OCI-LY7 (cell line): ENCODE measurements around the gene TRIM29. TPM values are rescaled to one million over a fixed set of nuclear protein-coding genes. Genes with fewer than 3 reads are reported as not detected.

Experiments
- BruUV-seq: library from RNA; stranded (reverse); fragments of 400-500 nt; replicated peaks from 2 replicates; lab custom pipeline; 2021; lab: Mats Ljungman, UMichigan
- CTCF ChIA-PET: fragments of 300-600 bp; sonication (Branson Sonifier 250); formaldehyde crosslinking; loops from one replicate; lab custom pipeline; 2022; ENCODE audit warnings: antibody characterized with exemption; ENCODE audit not compliant: unreplicated experiment; lab: Charles Lee
- POLR2A ChIA-PET: fragments of 300-600 bp; sonication (Branson Sonifier 250); formaldehyde crosslinking; loops from one replicate; lab custom pipeline; 2022; ENCODE audit warnings: antibody characterized with exemption; lab: Charles Lee
- DNase-seq: peaks from one replicate; pipeline ENCODE4 v3.0.0-alpha.2; 2015; ENCODE audit warnings: low spot score
- H2AFZ ChIP-seq: fragments of 200-600 bp; sonication (generic), shearing (Covaris generic); 2 replicates; pipeline ENCODE4 v1.6.1; 2014; ENCODE audit warnings: mild to moderate bottlenecking, antibody characterized with exemption, low read length, moderate library complexity
- H3K27ac ChIP-seq: fragments of 200-600 bp; sonication (generic); 2 replicates; pipeline ENCODE4 v1.5.1; 2014; ENCODE audit warnings: mixed run types, low read depth, mild to moderate bottlenecking, moderate library complexity, low read length, inconsistent platforms; ENCODE audit not compliant: poor library complexity, severe bottlenecking
- H3K36me3 ChIP-seq: fragments of 200-600 bp; sonication (generic); 2 replicates; pipeline ENCODE4 v1.6.1; 2014; ENCODE audit warnings: mild to moderate bottlenecking, antibody characterized with exemption, low read length, moderate library complexity, mixed read lengths; ENCODE audit not compliant: insufficient read depth
- H3K4me1 ChIP-seq: fragments of 200-600 bp; sonication (generic); 2 replicates; pipeline ENCODE4 v1.5.1; 2014; ENCODE audit warnings: mild to moderate bottlenecking, low read length; ENCODE audit not compliant: insufficient read depth, poor library complexity, severe bottlenecking
- H3K4me2 ChIP-seq: fragments of 200-600 bp; sonication (generic); 2 replicates; pipeline ENCODE4 v1.6.1; 2014; ENCODE audit warnings: mild to moderate bottlenecking, low read length
- H3K4me3 ChIP-seq: fragments of 200-600 bp; sonication (generic); 2 replicates; pipeline ENCODE4 v1.5.1; 2014; ENCODE audit warnings: mild to moderate bottlenecking, low read depth, low read length; ENCODE audit not compliant: poor library complexity, severe bottlenecking
- H3K79me2 ChIP-seq: fragments of 200-600 bp; sonication (generic); 2 replicates; pipeline ENCODE4 v1.6.1; 2016; ENCODE audit warnings: low read depth, mild to moderate bottlenecking, low read length, moderate library complexity, mixed read lengths; ENCODE audit not compliant: insufficient read depth
- H3K9me2 ChIP-seq: fragments of 200-600 bp; sonication (generic); 2 replicates; pipeline ENCODE4 v1.6.1; 2016; ENCODE audit warnings: mild to moderate bottlenecking, low read length, mixed read lengths; ENCODE audit not compliant: insufficient read depth
- H3K9me3 ChIP-seq: fragments of 200-600 bp; sonication (generic); 2 replicates; pipeline ENCODE4 v1.6.1; 2014; ENCODE audit warnings: mild to moderate bottlenecking, mixed run types, low read length, mixed read lengths
- H4K20me1 ChIP-seq: fragments of 200-600 bp; sonication (generic); 2 replicates; pipeline ENCODE4 v1.6.1; 2014; ENCODE audit warnings: mild to moderate bottlenecking, antibody characterized with exemption, low read length, moderate library complexity, mixed read lengths; ENCODE audit not compliant: insufficient read depth
- CTCF ChIP-seq: fragments of 200-600 bp; sonication (generic); conservative IDR thresholded peaks from 2 replicates; pipeline ENCODE4 v1.5.1; 2014; ENCODE audit warnings: mild to moderate bottlenecking, antibody characterized with exemption, low read length, moderate library complexity, mixed read lengths
- EZH2phosphoT487 ChIP-seq: fragments of 200-600 bp; sonication (generic); IDR thresholded peaks from 2 replicates; pipeline ENCODE4 v1.6.1; 2018; ENCODE audit warnings: low read depth, borderline replicate concordance, mild to moderate bottlenecking, mixed run types, antibody characterized with exemption, low read length, moderate library complexity, mixed read lengths
- intact Hi-C: fragments of 100-400 bp; cut with micrococcal nuclease; formaldehyde crosslinking; loops from one replicate; pipeline ENCODE4 v1.10.0; 2022; ENCODE audit not compliant: unreplicated experiment
- total RNA-seq, 2 experiments: library from RNA; depleted of rRNA in 1 of 2; stranded (reverse); fragments of >200 nt in 1 of 2; shearing (Covaris generic) in 1 of 2; gene quantifications; 2 replicates each; pipeline ENCODE4 v1.2.3, GENCODE V29; 2014 to 2022

The TRIM29 gene
- total RNA-seq, 2 experiments from 2014 or later, result not detected

GRCh38 chr11:120125024-120125423 lies 12.9 kb downstream of the TRIM29 start:
- CTCF ChIA-PET, result no interaction called here
- intact Hi-C loops, result no loop called here
- H3K4me1 ChIP-seq, result no peaks in the 10 kb centered on the region
- H3K36me3 ChIP-seq, result no peaks in the 10 kb centered on the region
- H3K27ac ChIP-seq, result no peak overlapping the region
- H3K9me3 ChIP-seq, result no peaks in the 10 kb centered on the region
- BruUV-seq, result no TSS peak
- H3K4me2 ChIP-seq, result no peak overlapping the region
- no peak overlapping the region for H3K4me3 ChIP-seq
- POLR2A ChIA-PET, result interaction anchor here (1.0 kb wide), 1 partner anchor 35 kb away, joined by 3 read pairs; no protein-coding TSS in a partner anchor
- no peaks in the 10 kb centered on the region for H3K79me2 ChIP-seq
- TF ChIP-seq EZH2phosphoT487, result no peak
- no peak for TF ChIP-seq CTCF
- H4K20me1 ChIP-seq, result no peaks in the 10 kb centered on the region
- DNase-seq, result no peak
- no peaks in the 10 kb centered on the region for H3K9me2 ChIP-seq
- no peak overlapping the region for H2AFZ ChIP-seq

GRCh38 chr11:120124355-120124754 lies 13.6 kb downstream of the TRIM29 start:
- no peaks in the 10 kb centered on the region for H4K20me1 ChIP-seq
- H3K79me2 ChIP-seq, result no peaks in the 10 kb centered on the region
- TF ChIP-seq CTCF (no peak), EZH2phosphoT487 (no peak)
- no peaks in the 10 kb centered on the region for H3K9me2 ChIP-seq
- CTCF ChIA-PET, result no interaction called here
- no peak overlapping the region for H3K4me3 ChIP-seq
- POLR2A ChIA-PET, result no interaction called here
- DNase-seq, result no peak
- H3K9me3 ChIP-seq, result no peaks in the 10 kb centered on the region
- no TSS peak for BruUV-seq
- no peaks in the 10 kb centered on the region for H3K36me3 ChIP-seq
- no peaks in the 10 kb centered on the region for H3K4me1 ChIP-seq
- H3K4me2 ChIP-seq, result no peak overlapping the region
- no peak overlapping the region for H2AFZ ChIP-seq
- H3K27ac ChIP-seq, result no peak overlapping the region
- intact Hi-C loops, result no loop called here

GRCh38 chr11:120123946-120124345 lies 14.0 kb downstream of the TRIM29 start:
- DNase-seq, result no peak
- no peaks in the 10 kb centered on the region for H4K20me1 ChIP-seq
- BruUV-seq, result no TSS peak
- TF ChIP-seq EZH2phosphoT487 (no peak), CTCF (no peak)
- POLR2A ChIA-PET, result no interaction called here
- H2AFZ ChIP-seq, result no peak overlapping the region
- H3K4me3 ChIP-seq, result no peak overlapping the region
- H3K36me3 ChIP-seq, result no peaks in the 10 kb centered on the region
- no peaks in the 10 kb centered on the region for H3K9me2 ChIP-seq
- no peaks in the 10 kb centered on the region for H3K79me2 ChIP-seq
- H3K4me2 ChIP-seq, result no peak overlapping the region
- no peaks in the 10 kb centered on the region for H3K9me3 ChIP-seq
- no peaks in the 10 kb centered on the region for H3K4me1 ChIP-seq
- H3K27ac ChIP-seq, result no peak overlapping the region
- intact Hi-C loops, result no loop called here
- CTCF ChIA-PET, result no interaction called here
